B cell (primary cell): ENCODE measurements around the gene DNASE1L2. TPM values are rescaled to one million over a fixed set of nuclear protein-coding genes. Genes with fewer than 3 reads are reported as not detected.
A peak's percentile ranks its signal among the peaks of the same experiment; 100 is the strongest.

ENCODE experiments used
- ATAC-seq: fragments of 200-7000 bp; cut with Tn5 transposase; one replicate; pipeline ENCODE4 v1.10.0; 2021; ENCODE audit warnings: low read depth, mild to moderate bottlenecking, moderate number of reproducible peaks, moderate library complexity
- CTCF ChIA-PET: fragments of 350-600 bp; sonication (Branson Sonifier 250); formaldehyde crosslinking; loops from one replicate; lab custom pipeline; 2021; ENCODE audit warnings: antibody characterized with exemption, inconsistent platforms; lab: Charles Lee
- POLR2A ChIA-PET: fragments of 350-600 bp; sonication (Branson Sonifier 250); formaldehyde crosslinking; loops from one replicate; lab custom pipeline; 2021; ENCODE audit warnings: antibody characterized with exemption; lab: Charles Lee
- DNase-seq: peaks from one replicate; pipeline ENCODE4 v3.0.0; 2013
- H2AFZ ChIP-seq: 2 replicates; pipeline ENCODE4 v1.6.1; 2012; ENCODE audit warnings: mild to moderate bottlenecking, low read depth, low read length; ENCODE audit not compliant: insufficient read depth, poor library complexity, severe bottlenecking
- H3K27ac ChIP-seq, 2 donors: 1 replicate in 1 of 2; 2 replicates in 1 of 2; pipeline ENCODE4 v1.5.1; 2012 to 2013; ENCODE audit warnings: low read length in 2 of 2, mild to moderate bottlenecking in 2 of 2, moderate library complexity in 1 of 2
- H3K27me3 ChIP-seq, 4 experiments: fragments of 200-600 bp in 1 of 4; sonication (generic) in 1 of 4; replicated peaks in 1 of 4; 1 replicate in 2 of 4; 2 replicates in 2 of 4; pipeline versions ENCODE4 v1.6.1 to v1.7.0; 2013 to 2016; ENCODE audit warnings: low read length in 3 of 4, mild to moderate bottlenecking in 2 of 4, mixed read lengths in 1 of 4, moderate library complexity in 1 of 4; ENCODE audit not compliant: insufficient read depth in 4 of 4, control insufficient read depth in 3 of 4; ENCODE audit errors: control extremely low read depth in 1 of 4
- H3K36me3 ChIP-seq, 2 experiments: replicated peaks in 1 of 2; 1 replicate in 1 of 2; 2 replicates in 1 of 2; pipeline versions ENCODE4 v1.6.1 to v1.7.1; 2013; ENCODE audit warnings: low read length in 1 of 2; ENCODE audit not compliant: insufficient read depth in 2 of 2, control insufficient read depth in 1 of 2; ENCODE audit errors: control extremely low read depth in 1 of 2, extremely low read depth in 1 of 2
- H3K4me1 ChIP-seq, 2 donors: fragments of 200-600 bp in 1 of 2; sonication (generic) in 1 of 2; 1 replicate in 1 of 2; 2 replicates in 1 of 2; pipeline versions ENCODE4 v1.5.1 to v1.6.1; 2013 to 2017; ENCODE audit warnings: low read length in 2 of 2; ENCODE audit not compliant: control insufficient read depth in 2 of 2, insufficient read depth in 2 of 2
- H3K4me2 ChIP-seq: replicated peaks from 2 replicates; pipeline ENCODE3; 2012; ENCODE audit warnings: mild to moderate bottlenecking, low read depth, low read length; ENCODE audit not compliant: poor library complexity, severe bottlenecking
- H3K4me3 ChIP-seq, 5 experiments: fragments of 200-600 bp in 1 of 5; sonication (generic) in 1 of 5; 1 replicate in 3 of 5; 2 replicates in 2 of 5; pipeline versions ENCODE4 v1.5.1 to v1.7.0; 2011 to 2016; ENCODE audit warnings: low read length in 4 of 5, mild to moderate bottlenecking in 4 of 5, low read depth in 2 of 5, control low read depth in 1 of 5, moderate library complexity in 1 of 5; ENCODE audit not compliant: insufficient read depth in 1 of 5; ENCODE audit errors: control extremely low read depth in 1 of 5, extremely low read depth in 1 of 5
- H3K79me2 ChIP-seq: fragments of 200-600 bp; sonication (generic); one replicate; pipeline ENCODE4 v1.6.0; 2016; ENCODE audit warnings: low read length; ENCODE audit not compliant: control insufficient read depth, insufficient read depth
- H3K9ac ChIP-seq: fragments of 200-600 bp; sonication (generic); 2 replicates; pipeline ENCODE4 v1.6.1; 2017; ENCODE audit warnings: mild to moderate bottlenecking, low read length, moderate library complexity
- H3K9me3 ChIP-seq, 3 donors: one replicate each; pipeline versions ENCODE4 v1.6.1 to v1.7.1; 2013; ENCODE audit warnings: low read length in 2 of 3; ENCODE audit not compliant: control insufficient read depth in 2 of 3, insufficient read depth in 1 of 3; ENCODE audit errors: control extremely low read depth in 1 of 3
- H4K20me1 ChIP-seq: 2 replicates; pipeline ENCODE4 v1.6.0; 2012; ENCODE audit warnings: mild to moderate bottlenecking, low read length; ENCODE audit not compliant: insufficient read depth, control insufficient read depth, poor library complexity, severe bottlenecking
- H3K27ac Mint-ChIP-seq: one replicate; pipeline ENCODE4 v1.8.0; 2021; ENCODE audit warnings: mixed read lengths
- H3K27me3 Mint-ChIP-seq: one replicate; pipeline ENCODE4 v1.8.0; 2021; ENCODE audit warnings: mixed read lengths
- H3K4me1 Mint-ChIP-seq: one replicate; pipeline ENCODE4 v1.8.0; 2021; ENCODE audit warnings: mixed read lengths
- H3K4me3 Mint-ChIP-seq: one replicate; pipeline ENCODE4 v1.8.0; 2021; ENCODE audit warnings: mixed read lengths
- H3K9me3 Mint-ChIP-seq: one replicate; pipeline ENCODE4 v1.8.0; 2022; ENCODE audit warnings: mixed read lengths; ENCODE audit not compliant: insufficient read depth
- EZH2 ChIP-seq: IDR thresholded peaks from 2 replicates; pipeline ENCODE4 v1.6.1; 2012; ENCODE audit warnings: borderline replicate concordance, low read depth, mild to moderate bottlenecking, moderate library complexity, low read length; ENCODE audit not compliant: insufficient read depth, poor library complexity, severe bottlenecking
- WGBS: methylation state at CpG from one replicate; pipeline ENCODE4 v1.1.5; 2013; ENCODE audit warnings: missing lambda C conversion rate; ENCODE audit not compliant: insufficient coverage; 5-methylcytosine and 5-hydroxymethylcytosine counted together
- intact Hi-C: fragments of 100-400 bp; cut with micrococcal nuclease; formaldehyde crosslinking; loops from one replicate; pipeline ENCODE4 v1.10.0; 2022
- polyA plus RNA-seq: library from polyadenylated mRNA; depleted of rRNA; stranded (reverse); fragments of >200 nt; gene quantifications from 2 replicates; pipeline ENCODE4 v1.2.3, GENCODE V29; 2012
- total RNA-seq, 2 donors: library from RNA; stranded (reverse); fragments of 120-200 nt in 1 of 2; gene quantifications; 1 replicate in 1 of 2; 2 replicates in 1 of 2; pipeline versions ENCODE4 v1.2.3 to v1.2.4, GENCODE V29; 2013 to 2022
- TF ChIP-seq, protein P1 (sequence below): fragments of 200-600 bp; IDR thresholded peaks from one replicate; pipeline ENCODE4 v1.8.0; 2022; ENCODE audit warnings: antibody characterized with exemption, mild to moderate bottlenecking

Gene DNASE1L2
- total and polyA plus RNA-seq, 2 donors (not counting 1 experiment from before 2014, with no cell fraction given) = 1.1 to 1.6 TPM

DNA sequence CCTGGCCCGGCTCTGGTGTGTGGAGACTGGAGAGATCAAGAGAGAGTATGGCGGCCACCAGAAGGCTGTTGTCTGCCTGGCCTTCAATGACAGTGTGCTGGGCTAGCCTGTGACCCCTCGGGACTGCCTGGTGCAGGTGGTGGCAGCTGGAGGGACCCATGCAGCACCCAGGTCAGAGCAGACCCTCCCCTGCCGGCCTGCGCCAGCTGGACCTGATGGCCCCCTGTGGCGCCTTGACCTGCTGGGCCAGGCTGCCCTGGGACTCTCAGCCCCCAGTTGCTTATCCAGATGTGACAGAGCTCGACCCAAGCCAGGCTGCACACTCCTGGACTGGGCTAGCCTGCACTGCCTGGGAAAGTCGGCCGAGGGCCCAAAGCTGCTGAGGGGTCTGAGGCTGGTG, 27.5 kb upstream of the DNASE1L2 start:
- Mint-ChIP-seq H3K27ac (peak overlapping the region; percentile 32), H3K4me1 (peaks cover 34% of the 10 kb centered on the region), H3K9me3 (no peaks in the 10 kb centered on the region), H3K4me3 (no peak overlapping the region), H3K27me3 (no peaks in the 10 kb centered on the region)
- ATAC-seq (no peak), DNase-seq (no peak)
- H3K4me3 ChIP-seq = no peak overlapping the region
- H3K79me2 ChIP-seq = peaks cover 25% of the 10 kb centered on the region
- peaks cover 11% of the 10 kb centered on the region for H4K20me1 ChIP-seq
- H3K36me3 ChIP-seq = peaks cover 0 to 37% of the 10 kb centered on the region in 2 experiments
- 94% methylated on average over 9 of the region's 9 CpGs for WGBS
- H3K4me2 ChIP-seq = no peak overlapping the region
- H3K27ac ChIP-seq = no peak overlapping the region
- TF ChIP-seq EZH2 = no peak
- TF ChIP-seq, protein P1, sequence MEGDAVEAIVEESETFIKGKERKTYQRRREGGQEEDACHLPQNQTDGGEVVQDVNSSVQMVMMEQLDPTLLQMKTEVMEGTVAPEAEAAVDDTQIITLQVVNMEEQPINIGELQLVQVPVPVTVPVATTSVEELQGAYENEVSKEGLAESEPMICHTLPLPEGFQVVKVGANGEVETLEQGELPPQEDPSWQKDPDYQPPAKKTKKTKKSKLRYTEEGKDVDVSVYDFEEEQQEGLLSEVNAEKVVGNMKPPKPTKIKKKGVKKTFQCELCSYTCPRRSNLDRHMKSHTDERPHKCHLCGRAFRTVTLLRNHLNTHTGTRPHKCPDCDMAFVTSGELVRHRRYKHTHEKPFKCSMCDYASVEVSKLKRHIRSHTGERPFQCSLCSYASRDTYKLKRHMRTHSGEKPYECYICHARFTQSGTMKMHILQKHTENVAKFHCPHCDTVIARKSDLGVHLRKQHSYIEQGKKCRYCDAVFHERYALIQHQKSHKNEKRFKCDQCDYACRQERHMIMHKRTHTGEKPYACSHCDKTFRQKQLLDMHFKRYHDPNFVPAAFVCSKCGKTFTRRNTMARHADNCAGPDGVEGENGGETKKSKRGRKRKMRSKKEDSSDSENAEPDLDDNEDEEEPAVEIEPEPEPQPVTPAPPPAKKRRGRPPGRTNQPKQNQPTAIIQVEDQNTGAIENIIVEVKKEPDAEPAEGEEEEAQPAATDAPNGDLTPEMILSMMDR = no peak
- CTCF ChIA-PET = interaction anchor here (0.5 kb wide), 1 partner anchor 302 kb away, joined by 3 read pairs; no protein-coding TSS in a partner anchor
- POLR2A ChIA-PET = interaction anchor here (0.5 kb wide), 1 partner anchor 8 kb away, joined by 5 read pairs; no protein-coding TSS in a partner anchor
- H3K4me1 ChIP-seq = peaks cover 21 to 32% of the 10 kb centered on the region in 2 donors
- H3K9ac ChIP-seq = no peak overlapping the region
- H2AFZ ChIP-seq = no peak overlapping the region
- intact Hi-C loops = no loop called here
- H3K9me3 ChIP-seq = no peaks in the 10 kb centered on the region
- no peaks in the 10 kb centered on the region for H3K27me3 ChIP-seq

DNA sequence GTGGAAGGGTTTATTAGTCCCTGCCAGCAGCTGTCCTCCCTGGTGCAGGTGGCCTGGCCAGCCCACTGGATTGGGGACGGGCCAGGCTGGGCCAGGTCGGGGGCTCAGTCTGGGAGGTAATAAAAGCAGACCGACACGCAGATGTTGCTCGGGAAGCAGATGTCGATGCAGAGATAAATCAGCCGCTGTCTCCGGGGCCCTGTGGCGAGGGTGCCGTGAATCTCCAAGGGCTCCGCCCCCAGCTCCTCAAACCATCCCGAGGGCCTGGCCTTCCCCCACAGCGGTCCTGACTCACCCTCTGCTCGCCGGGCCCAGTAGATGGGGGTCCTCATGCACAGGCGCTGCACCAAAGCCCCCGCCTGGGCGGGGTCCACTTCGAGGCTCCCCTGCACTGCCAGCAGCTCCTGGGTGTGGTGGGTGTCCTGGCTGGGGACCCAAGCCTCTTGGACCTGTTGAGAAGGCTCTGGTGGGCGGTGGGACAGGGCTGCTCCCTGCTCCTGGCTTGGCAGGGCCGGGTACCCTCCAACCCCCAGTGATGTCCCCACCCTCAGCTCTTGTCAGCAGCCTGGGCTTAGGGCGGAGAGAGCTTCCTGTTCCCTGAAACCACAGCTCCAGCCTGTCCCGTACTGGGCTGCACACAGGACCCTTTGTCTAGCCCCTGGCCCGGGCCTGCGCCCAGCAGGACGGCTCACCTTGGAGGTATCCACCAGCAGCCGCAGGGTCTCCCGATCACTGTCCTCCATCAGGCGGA, 26.8 kb upstream of the DNASE1L2 start:
- no peak for TF ChIP-seq EZH2
- TF ChIP-seq, protein P1 = no peak
- Histone ChIP-seq H3K4me1 (peaks cover 21 to 34% of the 10 kb centered on the region in 2 donors), H3K36me3 (peaks cover 0 to 37% of the 10 kb centered on the region in 2 experiments), H2AFZ (no peak overlapping the region), H3K27ac (no peak overlapping the region), H3K9me3 (no peaks in the 10 kb centered on the region), H3K9ac (no peak overlapping the region), H3K27me3 (no peaks in the 10 kb centered on the region), H4K20me1 (peaks cover 11% of the 10 kb centered on the region), H3K4me2 (no peak overlapping the region), H3K79me2 (peaks cover 25% of the 10 kb centered on the region), H3K4me3 (no peak overlapping the region)
- intact Hi-C loops = no loop called here
- ATAC-seq = no peak
- Mint-ChIP-seq H3K9me3 (no peaks in the 10 kb centered on the region), H3K4me1 (peaks cover 32% of the 10 kb centered on the region), H3K4me3 (no peak overlapping the region), H3K27me3 (no peaks in the 10 kb centered on the region), H3K27ac (no peak overlapping the region)
- 96% methylated on average over 22 of the region's 29 CpGs for WGBS
- ChIA-PET CTCF (interaction anchor here (1.2 kb wide), 1 partner anchor 14 kb away, joined by 3 read pairs; no protein-coding TSS in a partner anchor), POLR2A (interaction anchor here (0.5 kb wide), 1 partner anchor 7 kb away, joined by 5 read pairs; no protein-coding TSS in a partner anchor)
- no peak for DNase-seq
